SU-DHL-6 (cell line): ENCODE data around the gene ARG1.
"Not testable (repeated sequence)": the region's sequence is repeated elsewhere in the genome, so short reads cannot be mapped to it uniquely, and the experiment has no call there.

ENCODE experiments used
- H2AFZ ChIP-seq: fragments of 200-600 bp; sonication (generic); 2 replicates; pipeline ENCODE4 v1.6.1; 2014; ENCODE audit warnings: low read depth, mild to moderate bottlenecking, moderate library complexity, mixed read lengths, antibody characterized with exemption, low read length; ENCODE audit not compliant: severe bottlenecking
- H3F3A ChIP-seq: fragments of 200-600 bp; shearing (Covaris generic); 2 replicates; pipeline ENCODE4 v1.6.0; 2016; ENCODE audit warnings: antibody characterized with exemption, mild to moderate bottlenecking; ENCODE audit not compliant: insufficient read depth
- H3K27ac ChIP-seq: fragments of 200-600 bp; sonication (generic); 2 replicates; pipeline ENCODE4 v1.5.1; 2016; ENCODE audit warnings: low read depth, mild to moderate bottlenecking, low read length, moderate library complexity, mixed read lengths
- H3K27me3 ChIP-seq: fragments of 200-600 bp; sonication (generic), shearing (Covaris generic); 2 replicates; pipeline ENCODE4 v1.6.0; 2014; ENCODE audit warnings: mild to moderate bottlenecking, low read length
- H3K36me3 ChIP-seq: fragments of 200-600 bp; sonication (generic); 2 replicates; pipeline ENCODE4 v1.6.1; 2014; ENCODE audit warnings: mild to moderate bottlenecking, low read length, mixed read lengths
- H3K4me2 ChIP-seq: fragments of 300-600, 200-600 bp; shearing (Covaris generic), sonication (generic); 2 replicates; pipeline ENCODE4 v1.6.0; 2014; ENCODE audit warnings: low read length, low read depth, mild to moderate bottlenecking; ENCODE audit not compliant: poor library complexity, severe bottlenecking
- H3K4me3 ChIP-seq: fragments of 200-600 bp; sonication (generic); 2 replicates; pipeline ENCODE4 v1.5.1; 2014; ENCODE audit warnings: antibody characterized with exemption, low read length, mild to moderate bottlenecking, mixed read lengths; ENCODE audit not compliant: insufficient read depth, poor library complexity, severe bottlenecking
- H3K79me2 ChIP-seq: fragments of 200-600 bp; sonication (generic); 2 replicates; pipeline ENCODE4 v1.6.1; 2014; ENCODE audit warnings: mild to moderate bottlenecking, low read length, moderate library complexity; ENCODE audit not compliant: insufficient read depth
- H3K9ac ChIP-seq: fragments of 200-600 bp; sonication (generic); 2 replicates; pipeline ENCODE4 v1.7.0; 2014; ENCODE audit warnings: mild to moderate bottlenecking, low read length
- H3K9me2 ChIP-seq: fragments of 200-600 bp; sonication (generic); replicated peaks from 2 replicates; pipeline ENCODE4 v1.6.1; 2014; ENCODE audit warnings: low read length; ENCODE audit not compliant: insufficient read depth
- H3K9me3 ChIP-seq: fragments of 200-600 bp; sonication (generic); 2 replicates; pipeline ENCODE4 v1.6.1; 2014; ENCODE audit warnings: low read length, mixed read lengths; ENCODE audit not compliant: insufficient read depth
- H4K20me1 ChIP-seq: fragments of 200-600 bp; sonication (generic); 2 replicates; pipeline ENCODE4 v1.6.1; 2014; ENCODE audit warnings: low read depth, mild to moderate bottlenecking, antibody characterized with exemption, low read length, moderate library complexity, mixed read lengths
- EZH2phosphoT487 ChIP-seq: fragments of 200-600 bp; sonication (generic), shearing (Covaris generic); conservative IDR thresholded peaks from 2 replicates; pipeline ENCODE4 v1.6.1; 2018; ENCODE audit warnings: mild to moderate bottlenecking, antibody characterized with exemption, low read length, moderate library complexity, mixed read lengths
- TF ChIP-seq, protein P1 (sequence below): fragments of 200-600 bp; sonication (generic); IDR thresholded peaks from one replicate; pipeline ENCODE4 v1.5.1; 2017; ENCODE audit warnings: antibody characterized with exemption, mild to moderate bottlenecking, low read length, moderate library complexity; ENCODE audit not compliant: insufficient read depth, poor library complexity, severe bottlenecking

The ARG1 gene

DNA sequence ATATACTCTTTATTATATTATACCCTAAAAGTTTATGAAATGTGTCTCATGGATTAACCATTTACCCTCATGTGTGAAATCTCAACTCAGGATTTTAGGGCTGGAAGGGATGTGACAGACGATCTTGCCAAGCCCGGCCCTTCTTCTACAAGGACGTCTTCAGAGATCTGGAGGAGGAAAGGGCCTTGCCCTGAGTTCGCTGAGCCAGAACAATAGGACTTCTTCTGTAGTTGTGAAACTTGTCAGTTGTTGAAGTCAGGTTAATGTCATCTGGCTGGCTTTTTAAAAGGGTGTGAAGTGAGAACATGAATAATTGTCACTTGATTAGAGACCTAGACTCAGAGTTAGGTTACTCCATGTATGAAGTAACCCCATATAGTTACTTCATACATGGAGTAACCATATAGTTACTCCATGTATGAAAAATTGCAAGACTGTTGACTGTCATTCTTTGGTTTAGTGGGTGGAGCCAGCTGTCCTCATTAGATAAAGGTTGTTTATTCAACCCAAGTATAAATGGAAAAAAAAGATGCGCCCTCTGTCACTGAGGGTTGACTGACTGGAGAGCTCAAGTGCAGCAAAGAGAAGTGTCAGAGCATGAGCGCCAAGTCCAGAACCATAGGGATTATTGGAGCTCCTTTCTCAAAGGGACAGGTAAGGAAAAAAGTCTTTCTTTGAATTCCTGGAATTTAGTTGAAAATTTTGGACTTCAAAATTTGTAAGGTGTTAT is at the start of gene ARG1:
TSS of gene ARG1 (plus strand) at position 541 of the 730 bp plus-strand sequence. CDS start at position 598, 57 bp downstream.
- no peak within 1 kb of the TSS for H3K27ac ChIP-seq
- no peak within 1 kb of the TSS for H3K4me3 ChIP-seq
- H3K9me3 ChIP-seq, result no peaks in the 10 kb centered on the region
- no peak within 1 kb of the TSS for H2AFZ ChIP-seq
- H3K36me3 ChIP-seq, result no peaks in the 10 kb centered on the region
- H3K9me2 ChIP-seq, result no peaks in the 10 kb centered on the region
- TF ChIP-seq, protein P1, sequence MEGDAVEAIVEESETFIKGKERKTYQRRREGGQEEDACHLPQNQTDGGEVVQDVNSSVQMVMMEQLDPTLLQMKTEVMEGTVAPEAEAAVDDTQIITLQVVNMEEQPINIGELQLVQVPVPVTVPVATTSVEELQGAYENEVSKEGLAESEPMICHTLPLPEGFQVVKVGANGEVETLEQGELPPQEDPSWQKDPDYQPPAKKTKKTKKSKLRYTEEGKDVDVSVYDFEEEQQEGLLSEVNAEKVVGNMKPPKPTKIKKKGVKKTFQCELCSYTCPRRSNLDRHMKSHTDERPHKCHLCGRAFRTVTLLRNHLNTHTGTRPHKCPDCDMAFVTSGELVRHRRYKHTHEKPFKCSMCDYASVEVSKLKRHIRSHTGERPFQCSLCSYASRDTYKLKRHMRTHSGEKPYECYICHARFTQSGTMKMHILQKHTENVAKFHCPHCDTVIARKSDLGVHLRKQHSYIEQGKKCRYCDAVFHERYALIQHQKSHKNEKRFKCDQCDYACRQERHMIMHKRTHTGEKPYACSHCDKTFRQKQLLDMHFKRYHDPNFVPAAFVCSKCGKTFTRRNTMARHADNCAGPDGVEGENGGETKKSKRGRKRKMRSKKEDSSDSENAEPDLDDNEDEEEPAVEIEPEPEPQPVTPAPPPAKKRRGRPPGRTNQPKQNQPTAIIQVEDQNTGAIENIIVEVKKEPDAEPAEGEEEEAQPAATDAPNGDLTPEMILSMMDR, result no peak
- no peak for TF ChIP-seq EZH2phosphoT487
- no peaks in the 10 kb centered on the region for H3K27me3 ChIP-seq
- no peaks in the 10 kb centered on the region for H3K79me2 ChIP-seq
- H3K9ac ChIP-seq, result no peak within 1 kb of the TSS
- no peaks in the 10 kb centered on the region for H3F3A ChIP-seq
- no peak within 1 kb of the TSS for H3K4me2 ChIP-seq
- no peaks in the 10 kb centered on the region for H4K20me1 ChIP-seq

DNA sequence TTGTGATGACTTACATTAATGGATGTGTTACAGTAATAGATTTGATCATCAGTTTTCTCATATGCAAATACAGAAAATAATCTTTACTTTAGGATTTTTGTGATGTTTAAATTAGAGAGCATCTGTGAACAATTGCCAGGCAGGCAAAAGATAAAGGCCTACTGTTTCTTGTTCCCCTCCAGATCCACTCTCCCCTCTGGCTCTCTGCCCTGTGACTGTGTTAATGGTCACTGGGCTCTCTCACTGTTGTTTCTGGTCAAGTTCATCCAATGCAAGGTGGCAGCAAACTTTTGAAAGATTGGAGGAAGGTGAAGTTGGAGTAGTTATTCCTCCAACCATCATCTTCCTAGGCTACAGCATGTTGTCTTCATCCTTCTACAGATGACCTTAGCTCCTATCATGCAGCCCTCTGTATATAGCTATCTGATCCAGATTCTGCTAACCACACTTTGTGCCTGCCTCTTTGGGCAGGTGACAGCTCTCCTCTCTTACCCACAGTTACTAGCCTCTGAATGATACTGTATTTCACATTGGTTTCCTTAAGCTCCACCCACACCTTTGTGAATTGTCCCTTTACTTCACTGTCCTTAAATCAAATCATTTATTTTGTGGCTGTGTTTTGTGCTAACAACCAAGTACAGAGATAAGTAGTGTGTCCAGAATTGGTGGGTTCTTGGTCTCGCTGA is 48.9 kb upstream of the ARG1 start:
- no peaks in the 10 kb centered on the region for H3K27me3 ChIP-seq
- H3K9ac ChIP-seq, result no peak overlapping the region
- H3K27ac ChIP-seq, result no peak overlapping the region
- H3K4me3 ChIP-seq, result no peak overlapping the region
- H3K36me3 ChIP-seq, result no peaks in the 10 kb centered on the region
- H3K4me2 ChIP-seq, result no peak overlapping the region
- no peaks in the 10 kb centered on the region for H3F3A ChIP-seq
- H2AFZ ChIP-seq, result no peak overlapping the region
- H4K20me1 ChIP-seq, result no peaks in the 10 kb centered on the region
- no peaks in the 10 kb centered on the region for H3K9me3 ChIP-seq
- TF ChIP-seq, protein P1, result no peak
- TF ChIP-seq EZH2phosphoT487, result no peak
- no peaks in the 10 kb centered on the region for H3K79me2 ChIP-seq
- H3K9me2 ChIP-seq, result no peaks in the 10 kb centered on the region

DNA sequence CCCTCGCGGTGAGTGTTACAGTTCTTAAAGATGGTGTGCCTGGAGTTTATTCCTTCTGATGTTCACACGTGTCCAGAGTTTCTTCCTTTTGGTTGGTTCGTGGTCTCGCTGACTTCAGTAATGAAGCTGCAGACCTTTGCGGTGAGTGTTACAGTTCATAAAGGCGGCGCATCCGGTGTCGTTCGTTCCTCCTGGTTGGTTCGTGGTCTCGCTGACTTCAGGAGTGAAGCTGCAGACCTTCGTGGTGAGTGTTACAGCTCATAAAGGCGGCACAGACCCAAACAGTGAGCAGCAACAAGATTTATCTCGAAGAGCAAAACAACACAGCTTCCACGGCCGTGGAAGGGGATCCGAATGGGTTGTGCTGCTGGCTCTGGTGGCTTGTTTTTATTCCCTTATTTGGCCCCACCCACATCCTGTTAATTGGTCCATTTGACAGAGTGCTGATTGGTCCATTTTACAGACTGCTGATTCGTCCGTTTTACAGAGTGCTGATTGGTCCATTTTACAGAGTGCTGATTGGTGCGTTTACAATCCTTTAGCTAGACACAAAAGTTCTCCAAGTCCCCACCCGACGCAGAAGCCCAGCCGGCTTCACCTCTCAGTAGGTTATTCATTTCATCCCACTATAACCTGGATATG is 48.2 kb upstream of the ARG1 start:
- H3F3A ChIP-seq, result no peaks in the 10 kb centered on the region
- no peak overlapping the region for H3K4me2 ChIP-seq
- H4K20me1 ChIP-seq, result no peaks in the 10 kb centered on the region
- no peak overlapping the region for H3K27ac ChIP-seq
- no peak overlapping the region for H3K4me3 ChIP-seq
- H3K9me3 ChIP-seq, result no peaks in the 10 kb centered on the region
- no peaks in the 10 kb centered on the region for H3K9me2 ChIP-seq
- no peaks in the 10 kb centered on the region for H3K79me2 ChIP-seq
- H2AFZ ChIP-seq, result no peak overlapping the region
- no peak overlapping the region for H3K9ac ChIP-seq
- H3K36me3 ChIP-seq, result no peaks in the 10 kb centered on the region
- TF ChIP-seq, protein P1, result no peak
- no peak for TF ChIP-seq EZH2phosphoT487
- no peaks in the 10 kb centered on the region for H3K27me3 ChIP-seq

DNA sequence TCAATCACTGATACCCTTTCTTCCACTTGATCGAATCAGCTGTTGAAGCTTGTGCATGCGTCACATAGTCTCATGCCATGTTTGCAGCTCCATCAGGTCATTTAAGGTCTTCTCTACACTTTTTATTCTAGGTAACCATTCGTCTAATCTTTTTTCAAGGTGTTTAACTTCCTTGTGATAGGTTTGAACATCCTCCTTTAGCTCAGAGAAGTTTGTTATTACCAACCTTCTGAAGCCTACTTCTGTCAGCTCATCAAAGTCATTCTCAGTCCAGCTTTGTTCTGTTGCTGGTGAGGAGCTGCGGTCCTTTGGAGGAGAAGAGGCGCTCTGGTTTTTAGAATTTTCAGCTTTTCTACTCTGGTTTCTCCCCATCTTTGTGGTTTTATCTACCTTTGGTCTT is 42.1 kb upstream of the ARG1 start:
- H3K9me3 ChIP-seq, H3K9ac ChIP-seq, H3K4me3 ChIP-seq, H2AFZ ChIP-seq, H3F3A ChIP-seq, H4K20me1 ChIP-seq, H3K27ac ChIP-seq, H3K79me2 ChIP-seq, H3K27me3 ChIP-seq, H3K4me2 ChIP-seq, H3K9me2 ChIP-seq, H3K36me3 ChIP-seq: not testable (repeated sequence)

DNA sequence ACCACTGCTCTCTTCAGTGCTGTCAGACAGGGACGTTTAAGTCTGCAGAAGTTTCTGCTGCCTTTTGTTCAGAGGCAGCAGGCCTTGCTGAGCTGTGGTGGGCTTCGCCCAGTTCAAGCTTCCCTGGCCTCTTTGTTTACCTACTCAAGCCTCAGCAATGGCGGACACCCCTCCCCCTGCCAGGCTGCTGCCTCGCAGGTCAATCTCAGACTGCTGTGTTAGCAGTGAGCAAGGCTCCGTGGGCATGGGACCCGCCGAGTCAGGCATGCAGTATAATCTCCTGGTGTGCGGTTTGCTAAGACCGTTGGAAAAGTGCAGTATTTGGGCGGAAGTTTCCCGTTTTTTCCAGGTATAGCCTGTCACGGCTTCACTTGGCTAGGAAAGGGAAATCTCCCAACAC is 41.3 kb upstream of the ARG1 start:
- not testable (repeated sequence) for H3F3A ChIP-seq, H3K79me2 ChIP-seq, H3K9me3 ChIP-seq, H2AFZ ChIP-seq, H3K36me3 ChIP-seq, H3K9me2 ChIP-seq, H3K27me3 ChIP-seq, H4K20me1 ChIP-seq, H3K9ac ChIP-seq, H3K27ac ChIP-seq, H3K4me2 ChIP-seq, H3K4me3 ChIP-seq
